GM19397 (cell line): ENCODE results near the gene METTL5.

Experiments used
- ATAC-seq: cut with Tn5 transposase; IDR thresholded peaks from one replicate; pipeline ENCODE4 v1.9.1; 2021; ENCODE audit warnings: mild to moderate bottlenecking, moderate library complexity; ENCODE audit not compliant: unreplicated experiment

METTL5 gene

GRCh38 chr2:169782513-169782912 lies 42.2 kb downstream of the METTL5 start:
- ATAC-seq, result no peak

GRCh38 chr2:169781249-169782013 lies 43.3 kb downstream of the METTL5 start:
- ATAC-seq, result no peak

DNA sequence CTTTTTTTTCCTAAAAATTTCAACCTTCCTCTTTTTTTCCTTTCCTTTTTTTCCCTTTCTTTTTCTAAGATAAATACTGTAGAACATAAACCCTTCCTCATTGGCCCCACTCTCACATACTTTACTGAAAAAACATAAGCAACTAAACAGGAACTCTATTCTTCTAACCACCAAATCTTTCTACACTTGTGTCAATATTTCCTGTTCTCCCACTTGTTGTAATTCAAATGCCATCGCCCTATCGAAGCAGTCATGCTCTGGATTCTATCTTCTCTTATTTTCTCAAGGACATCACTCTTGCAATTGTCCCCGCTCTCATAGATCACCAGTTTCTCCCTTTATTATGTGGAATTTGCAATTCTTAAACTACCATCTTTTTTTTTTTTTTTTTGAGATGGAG lies 46.3 kb downstream of the METTL5 start:
- no peak for ATAC-seq

DNA sequence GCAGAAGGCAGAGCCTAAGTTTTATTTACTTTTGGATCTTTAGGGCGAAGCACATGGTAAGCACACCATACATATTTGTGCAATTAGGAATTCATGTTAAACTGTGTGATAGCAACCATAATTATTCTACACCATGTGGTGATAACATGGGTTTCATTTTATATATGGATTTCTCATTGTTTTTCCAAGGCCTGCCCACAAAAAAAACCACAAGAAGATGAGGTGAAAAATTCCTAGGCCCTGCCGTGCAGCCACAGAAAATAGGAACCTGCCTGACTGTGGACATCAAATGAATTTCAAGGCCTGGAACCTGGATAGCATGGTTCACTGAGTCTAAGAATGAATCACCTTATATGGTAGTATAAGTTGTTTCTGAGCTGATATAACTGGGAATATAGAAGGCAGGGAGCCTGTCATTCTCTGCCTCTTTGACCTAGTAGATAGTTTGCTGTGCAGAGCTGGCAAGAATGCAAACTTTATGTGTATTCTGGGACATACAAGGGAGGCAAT lies 48.4 kb downstream of the METTL5 start:
- ATAC-seq, result no peak

- no peak for ATAC-seq
Measured at GRCh38 chr2:169775765-169776164, 48.9 kb downstream of the METTL5 start.

DNA sequence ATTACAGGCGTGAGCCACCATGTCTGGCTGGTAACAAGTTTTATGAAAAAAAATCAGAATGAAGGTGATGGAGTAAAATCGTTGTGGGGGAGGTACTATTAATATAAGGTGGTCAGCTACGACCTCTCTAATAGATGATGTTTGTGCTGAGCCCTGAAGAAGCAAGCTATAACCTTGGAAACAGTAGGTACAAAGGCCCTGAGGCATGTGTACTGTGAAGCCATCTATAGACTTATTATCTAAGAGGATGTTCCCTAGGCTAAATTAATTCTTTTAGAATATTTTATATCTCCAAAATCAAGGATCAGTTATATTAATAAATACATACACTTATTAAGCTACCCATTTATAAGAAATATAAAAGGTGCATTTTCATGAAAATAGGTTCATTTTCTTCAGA lies 49.4 kb downstream of the METTL5 start:
- ATAC-seq, result no peak

DNA sequence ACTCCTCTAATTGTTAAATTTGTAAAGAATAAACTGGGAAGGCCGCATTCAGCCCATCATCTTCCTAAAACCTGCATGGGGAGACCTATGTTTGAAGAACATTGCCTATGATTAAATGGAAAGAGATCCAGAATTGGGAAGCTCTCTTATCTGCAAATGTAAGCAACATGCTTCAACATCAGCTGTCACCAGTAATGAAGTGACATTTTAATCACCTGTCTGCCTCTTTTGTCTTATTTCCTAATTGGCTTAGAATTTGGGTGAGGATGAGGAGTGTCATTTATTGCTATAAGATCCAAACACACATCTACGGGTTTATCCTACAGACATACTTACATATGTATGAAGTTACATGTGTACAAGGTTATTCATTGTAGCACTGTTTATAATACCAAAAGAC lies 52.1 kb downstream of the METTL5 start:
- no peak for ATAC-seq

GRCh38 chr2:169771612-169772011 lies 53.1 kb downstream of the METTL5 start:
- ATAC-seq, result no peak

GRCh38 chr2:169771021-169771420 lies 53.7 kb downstream of the METTL5 start:
- ATAC-seq, result no peak

GRCh38 chr2:169768262-169768995 lies 56.3 kb downstream of the METTL5 start:
- ATAC-seq, result no peak

DNA sequence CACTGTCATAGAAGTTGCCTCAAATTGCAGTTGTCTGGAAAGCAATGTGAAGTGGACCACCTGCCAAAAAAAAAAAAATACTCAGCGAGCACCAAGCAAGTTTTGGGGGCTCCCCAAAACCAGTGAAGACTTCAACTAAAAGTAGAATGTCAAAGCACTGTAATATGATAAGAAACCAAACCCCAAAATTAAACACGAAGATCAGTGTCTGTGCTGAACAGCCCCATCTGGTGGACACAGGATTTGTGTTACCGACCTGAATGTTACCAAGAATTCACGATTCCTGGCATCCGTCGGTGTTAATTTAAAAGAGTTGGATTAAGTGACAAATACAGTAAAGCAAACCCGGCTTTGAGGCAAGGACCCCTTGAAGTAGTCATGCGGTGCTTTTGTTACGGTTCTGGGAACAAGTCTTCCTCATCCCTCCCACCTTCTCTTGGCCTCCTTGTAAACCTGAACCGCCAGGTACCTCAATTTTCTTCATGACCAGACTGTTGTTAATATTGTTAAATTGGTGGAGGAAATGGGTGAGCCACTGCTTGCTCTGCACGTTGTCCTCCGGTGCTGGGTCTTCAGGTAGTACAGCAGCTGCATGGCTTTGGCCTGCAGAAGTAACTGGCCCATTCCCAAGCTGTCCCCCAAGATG lies 57.3 kb downstream of the METTL5 start:
- ATAC-seq, result no peak

DNA sequence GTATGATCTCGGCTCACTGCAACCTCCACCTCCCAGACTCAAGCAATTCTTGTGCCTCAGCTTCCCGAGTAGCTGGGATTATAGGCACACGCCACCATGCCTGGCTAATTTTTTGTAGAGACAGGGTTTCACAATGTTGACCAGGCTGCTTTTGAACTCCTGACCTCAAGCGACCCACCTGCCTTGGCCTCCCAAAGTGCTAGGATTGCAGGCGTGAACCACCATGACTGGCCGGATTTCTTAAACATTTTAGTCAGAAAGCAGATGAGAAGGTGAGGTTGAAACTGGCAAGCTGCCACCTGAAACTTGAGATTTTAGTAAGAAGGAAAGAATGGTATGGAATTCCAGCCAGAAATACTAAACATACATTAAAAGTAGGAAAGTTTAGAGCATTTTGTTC lies 59.2 kb downstream of the METTL5 start:
- ATAC-seq, result no peak

DNA sequence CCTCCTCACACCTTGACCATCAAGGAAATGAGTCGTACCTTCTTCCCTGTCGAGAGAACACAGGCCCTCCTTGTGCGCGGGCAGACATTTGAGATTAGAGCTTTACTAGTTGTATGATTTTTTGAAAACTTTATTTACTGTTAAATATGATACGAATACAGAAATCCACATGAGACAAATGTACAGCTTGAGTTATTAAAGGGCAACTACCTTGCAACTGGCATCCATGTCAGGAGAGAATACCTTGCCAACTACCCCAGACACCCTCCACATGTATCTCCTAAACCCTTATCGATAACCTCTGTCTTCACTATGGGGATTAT lies 62.8 kb downstream of the METTL5 start:
- ATAC-seq, result no peak
